Neural crest cell (in vitro differentiated cells): Measurements from ENCODE around the gene ATAD3B. TPM values are rescaled to one million over a fixed set of nuclear protein-coding genes. Genes with fewer than 3 reads are reported as not detected.

Source experiments
- DNase-seq: peaks from one replicate; pipeline ENCODE4 v3.0.0; 2021; ENCODE audit warnings: low read depth, mixed read lengths, low spot score
- H3K27ac Mint-ChIP-seq: one replicate; pipeline ENCODE4 v1.8.0; 2021; ENCODE audit warnings: mild to moderate bottlenecking, mixed read lengths; ENCODE audit not compliant: unreplicated experiment
- H3K27me3 Mint-ChIP-seq: 2 replicates; pipeline ENCODE4 v1.8.0; 2021; ENCODE audit warnings: low read depth, mild to moderate bottlenecking, mixed read lengths
- H3K36me3 Mint-ChIP-seq: 2 replicates; pipeline ENCODE4 v1.8.0; 2021; ENCODE audit warnings: low read depth, mild to moderate bottlenecking, mixed read lengths
- H3K4me1 Mint-ChIP-seq: 2 replicates; pipeline ENCODE4 v1.8.0; 2021; ENCODE audit warnings: mixed read lengths
- H3K4me3 Mint-ChIP-seq: one replicate; pipeline ENCODE4 v1.8.0; 2021; ENCODE audit warnings: mild to moderate bottlenecking, mixed read lengths
- H3K9me3 Mint-ChIP-seq: 2 replicates; pipeline ENCODE4 v1.8.0; 2021; ENCODE audit warnings: mixed read lengths
- CTCF ChIP-seq: fragments of 200-600 bp; sonication (generic); conservative IDR thresholded peaks from 2 replicates; pipeline ENCODE4 v1.5.0; 2021; ENCODE audit warnings: antibody characterized with exemption, mild to moderate bottlenecking
- total RNA-seq: library from RNA; stranded (reverse); gene quantifications from 2 replicates; pipeline ENCODE4 v1.2.1, GENCODE V29; 2021

ATAD3B gene
- total RNA-seq, 1 donor from 2014 or later: 45.1 TPM

- H3K9me3 Mint-ChIP-seq: no peaks in the 10 kb centered on the region
- H3K27ac Mint-ChIP-seq: no peak overlapping the region
- peaks cover 26% of the 10 kb centered on the region for H3K27me3 Mint-ChIP-seq
- H3K4me1 Mint-ChIP-seq: peaks cover 31% of the 10 kb centered on the region
- no peaks in the 10 kb centered on the region for H3K36me3 Mint-ChIP-seq
- no peak for DNase-seq
- no peak overlapping the region for H3K4me3 Mint-ChIP-seq
- no peak for TF ChIP-seq CTCF
Measured at GRCh38 chr1:1434131-1434823, 37.3 kb upstream of the ATAD3B start.

GRCh38 chr1:1434824-1435105, 36.8 kb upstream of the ATAD3B start:
- Mint-ChIP-seq H3K4me1 (peaks cover 26% of the 10 kb centered on the region), H3K9me3 (no peaks in the 10 kb centered on the region), H3K27ac (no peak overlapping the region), H3K36me3 (no peaks in the 10 kb centered on the region), H3K27me3 (peaks cover 21% of the 10 kb centered on the region), H3K4me3 (peak overlapping the region; percentile 76)
- DNase-seq: no peak
- TF ChIP-seq CTCF: no peak

- Mint-ChIP-seq H3K27ac (no peak within 1 kb of the TSS), H3K4me3 (peak within 1 kb of the TSS; percentile 76), H3K9me3 (no peaks in the 10 kb centered on the region), H3K4me1 (peaks cover 21% of the 10 kb centered on the region), H3K27me3 (peaks cover 16% of the 10 kb centered on the region), H3K36me3 (no peaks in the 10 kb centered on the region)
- DNase-seq: peak; percentile 61
- peak; percentile 19 for TF ChIP-seq CTCF
Measured at GRCh38 chr1:1435106-1435903, 36.3 kb upstream of the ATAD3B start, which contains the start of gene VWA1. Gene VWA1, plus strand, starts transcription at chr1:1435690. Its CDS starts 59 bp downstream, at chr1:1435749.

GRCh38 chr1:1435911-1436629, 35.5 kb upstream of the ATAD3B start:
- H3K27ac Mint-ChIP-seq: no peak overlapping the region
- peak overlapping the region; percentile 47 for H3K4me3 Mint-ChIP-seq
- H3K27me3 Mint-ChIP-seq: peaks cover 16% of the 10 kb centered on the region
- peaks cover 21% of the 10 kb centered on the region for H3K4me1 Mint-ChIP-seq
- no peak for DNase-seq
- H3K36me3 Mint-ChIP-seq: no peaks in the 10 kb centered on the region
- no peak for TF ChIP-seq CTCF
- no peaks in the 10 kb centered on the region for H3K9me3 Mint-ChIP-seq

- Mint-ChIP-seq H3K27me3 (peaks cover 16% of the 10 kb centered on the region), H3K36me3 (no peaks in the 10 kb centered on the region)
- no peak for DNase-seq
Measured at GRCh38 chr1:1436630-1437032, 34.9 kb upstream of the ATAD3B start.

More at GRCh38 chr1:1436630-1437032, 34.9 kb upstream of the ATAD3B start:
- peaks cover 19% of the 10 kb centered on the region for H3K4me1 Mint-ChIP-seq
- TF ChIP-seq CTCF: no peak
- no peaks in the 10 kb centered on the region for H3K9me3 Mint-ChIP-seq
- H3K4me3 Mint-ChIP-seq: peak overlapping the region; percentile 47
- no peak overlapping the region for H3K27ac Mint-ChIP-seq
